Choroid plexus epithelial cell (primary cell): Measurements from ENCODE around the gene ZNF236.

Source experiments
- DNase-seq: peaks from one replicate; pipeline ENCODE4 v3.0.0-alpha.2; 2010; ENCODE audit warnings: low read depth
- H3K4me3 ChIP-seq: 2 replicates; pipeline ENCODE4 v1.5.1; 2011; ENCODE audit warnings: low read depth, mild to moderate bottlenecking, control low read depth, low read length, moderate library complexity
- CTCF ChIP-seq: conservative IDR thresholded peaks from 2 replicates; pipeline ENCODE4 v1.5.1; 2011; ENCODE audit warnings: low read depth, mild to moderate bottlenecking, control low read depth, inconsistent platforms, low read length, moderate library complexity

Gene ZNF236

DNA sequence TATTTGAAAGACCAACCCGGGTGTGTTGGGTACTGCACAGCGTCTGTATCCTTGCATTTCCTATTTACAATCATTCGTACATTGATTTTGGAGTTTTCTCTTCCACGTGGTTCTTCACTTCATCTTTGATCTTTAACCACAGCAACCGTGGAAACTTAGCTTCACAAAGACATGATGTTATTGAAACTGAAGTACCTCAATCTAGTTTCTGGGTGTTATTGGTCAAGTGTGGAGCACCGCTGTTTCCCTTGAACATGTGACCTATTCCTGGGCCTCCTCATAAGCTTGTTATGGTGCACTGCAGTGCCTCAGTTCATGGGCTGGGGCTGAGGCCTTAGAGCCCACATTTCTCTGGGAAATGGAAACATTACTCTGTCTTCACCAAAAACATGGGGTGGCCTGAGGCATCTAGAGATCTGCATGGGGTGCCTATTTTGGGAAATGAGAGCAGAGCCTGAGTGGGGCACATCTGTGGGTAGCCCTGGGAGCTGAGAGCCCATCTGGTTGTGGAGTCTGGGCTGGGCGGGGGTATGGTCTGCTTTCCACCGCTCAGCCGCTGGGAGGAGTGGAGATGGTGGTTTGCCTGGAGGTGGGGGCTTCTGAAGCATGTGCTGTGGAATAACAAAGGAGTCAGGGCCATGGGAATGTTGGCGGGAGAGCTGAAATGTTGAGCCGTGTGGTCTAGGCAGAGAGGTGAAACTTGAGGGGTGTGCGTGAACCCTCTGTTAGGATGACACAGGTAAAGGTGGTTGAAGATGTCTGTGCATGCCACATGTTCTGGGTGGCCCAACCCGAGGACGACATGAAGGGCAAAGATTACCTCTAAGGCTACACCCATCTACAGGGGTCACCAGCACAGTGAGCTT is 37.4 kb downstream of the ZNF236 start:
- TF ChIP-seq CTCF: no peak
- no peak overlapping the region for H3K4me3 ChIP-seq
- no peak for DNase-seq

DNA sequence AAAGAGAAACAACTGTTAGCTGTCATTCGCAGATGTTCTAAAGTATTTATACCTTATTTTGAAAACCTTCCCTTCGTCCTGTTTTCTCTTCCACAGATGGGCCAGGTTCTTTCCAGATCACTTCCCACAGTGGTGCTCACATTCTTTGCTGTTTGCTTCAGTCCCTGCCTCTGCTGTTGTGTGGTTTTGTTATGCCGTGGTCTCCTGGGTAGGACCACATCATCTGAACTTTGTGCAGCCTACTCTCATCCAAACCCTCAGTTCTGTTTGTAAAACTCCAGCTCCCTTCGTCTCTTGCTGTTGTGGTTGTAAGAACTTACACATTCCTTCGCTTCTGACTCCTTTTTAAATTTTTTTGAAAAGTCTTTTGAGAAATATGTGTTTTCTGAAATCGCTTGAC is 38.1 kb downstream of the ZNF236 start:
- peak; percentile 72 for DNase-seq
- H3K4me3 ChIP-seq: no peak overlapping the region
- no peak for TF ChIP-seq CTCF

GRCh38 chr18:76866666-76867065 is 44.3 kb downstream of the ZNF236 start:
- no peak for DNase-seq
- TF ChIP-seq CTCF: no peak
- no peak overlapping the region for H3K4me3 ChIP-seq

GRCh38 chr18:76873311-76873710 is 51.0 kb downstream of the ZNF236 start:
- no peak for TF ChIP-seq CTCF
- H3K4me3 ChIP-seq: no peak overlapping the region
- DNase-seq: no peak

- H3K4me3 ChIP-seq: no peak overlapping the region
- TF ChIP-seq CTCF: no peak
- DNase-seq: no peak
Measured at GRCh38 chr18:76873713-76874112, 51.4 kb downstream of the ZNF236 start.

DNA sequence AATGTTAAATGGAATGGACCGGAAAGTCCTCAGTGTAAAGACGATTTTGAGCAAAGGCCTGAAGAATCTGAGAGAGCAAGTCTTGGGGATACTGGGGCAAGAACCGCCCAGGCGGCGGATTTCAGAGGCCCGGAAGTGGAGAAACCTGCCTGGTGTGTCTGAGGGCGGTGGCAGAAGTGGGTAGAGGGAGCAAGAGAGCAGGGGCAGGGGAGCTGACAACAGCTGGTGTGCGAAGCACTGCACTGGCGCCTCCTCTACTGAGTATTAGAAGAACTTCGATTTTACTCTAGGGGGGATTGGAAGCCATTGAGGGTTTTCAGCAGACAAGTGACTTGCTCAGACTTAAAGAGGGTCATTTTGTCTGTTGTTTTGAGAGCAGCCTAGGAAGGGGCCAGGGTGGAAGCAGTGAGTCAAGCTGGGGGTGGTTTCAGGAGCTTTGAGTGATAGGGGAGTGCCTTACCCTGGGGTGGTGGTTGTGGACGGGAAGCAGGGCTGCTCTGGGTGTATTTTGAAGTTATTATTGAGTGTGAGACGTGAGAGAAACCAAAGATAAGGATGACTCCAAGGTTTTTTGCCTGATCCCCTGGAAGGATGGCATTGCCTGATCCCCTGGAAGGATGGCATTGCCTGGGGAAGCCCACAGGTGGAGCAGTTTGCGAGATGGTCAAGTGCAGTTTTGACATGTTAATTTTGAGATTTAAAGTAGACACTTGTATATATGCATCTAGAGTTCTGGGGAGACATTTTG is 52.5 kb downstream of the ZNF236 start:
- H3K4me3 ChIP-seq: no peak overlapping the region
- no peak for DNase-seq
- no peak for TF ChIP-seq CTCF
